Measurements from ENCODE around the gene FZR1.
"Not testable (repeated sequence)": the region's sequence is repeated elsewhere in the genome, so short reads cannot be mapped to it uniquely, and the experiment has no call there.

Gene FZR1

GRCh38 chr19:3575949-3576673 lies 70.0 kb downstream of the FZR1 start:
- no peak for DNase-seq

- no peak for DNase-seq
These were observed 70.8 kb downstream of the FZR1 start for GRCh38 chr19:3576696-3577443.

- DNase-seq: no peak
These were observed 71.7 kb downstream of the FZR1 start for GRCh38 chr19:3577723-3578344.

- DNase-seq: no peak
These were observed 72.3 kb downstream of the FZR1 start for GRCh38 chr19:3578390-3578789.

GRCh38 chr19:3580156-3580934 lies 74.2 kb downstream of the FZR1 start:
- no peak for DNase-seq

GRCh38 chr19:3581792-3582191 lies 75.7 kb downstream of the FZR1 start:
- not testable (repeated sequence) for DNase-seq

GRCh38 chr19:3584036-3584802 lies 78.1 kb downstream of the FZR1 start:
- DNase-seq: not testable (repeated sequence)

- no peak for DNase-seq
These were observed 79.4 kb downstream of the FZR1 start, which contains the start of gene GIPC3 for GRCh38 chr19:3585301-3586126. TSS of gene GIPC3 (plus strand) at chr19:3585478. CDS start at chr19:3585598, 120 bp downstream.

- peak; percentile 43 for DNase-seq
These were observed 80.1 kb downstream of the FZR1 start for GRCh38 chr19:3586127-3586626.

- DNase-seq: no peak
These were observed 80.7 kb downstream of the FZR1 start for GRCh38 chr19:3586707-3587346.
